ENCODE data around the gene PRKCA. TPM values are rescaled to one million over a fixed set of nuclear protein-coding genes. Genes with fewer than 3 reads are reported as not detected.

PRKCA gene
- total and polyA plus RNA-seq, 9 of the 15 experiments (the other 6 are each of a cell fraction or from before 2014, with no cell fraction given) = 3.2 to 33.0 (median 17.8) TPM

DNA sequence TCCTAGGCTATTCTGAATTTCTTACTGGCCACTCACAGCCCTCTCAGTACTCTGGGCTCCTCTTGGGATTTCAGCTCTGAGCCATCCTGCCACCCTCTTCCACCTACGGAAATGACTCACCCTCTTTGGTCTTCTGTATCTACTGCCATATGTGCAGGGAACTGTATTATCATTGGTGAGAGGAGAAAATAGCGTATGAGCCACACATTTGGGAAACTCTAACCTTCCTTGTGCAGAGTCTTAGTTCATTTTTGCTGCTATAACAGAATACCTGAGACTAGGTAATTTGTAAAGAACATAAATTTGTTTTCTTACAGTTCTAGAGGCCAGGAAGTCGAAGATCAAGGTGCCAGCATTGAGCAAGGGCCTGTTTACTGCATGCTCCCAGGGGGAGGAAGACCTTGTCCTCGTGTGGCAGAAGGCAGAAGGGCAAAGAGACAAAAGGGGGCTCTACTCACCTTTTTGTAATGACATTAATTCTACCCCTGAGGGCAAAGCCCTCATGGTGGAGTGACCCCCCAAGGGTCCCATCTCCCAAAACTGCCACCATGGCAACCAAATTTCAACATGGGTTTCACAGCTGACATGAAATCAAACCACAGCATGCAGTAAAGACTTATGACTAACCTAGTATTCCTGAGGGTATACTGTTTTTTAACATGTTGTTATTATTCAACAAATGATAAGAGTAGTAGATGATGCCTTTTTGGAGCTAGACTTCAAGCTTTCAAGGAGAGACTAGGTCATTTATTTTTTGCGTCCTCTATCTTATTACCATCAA, 191.8 kb downstream of the PRKCA start (continued):
- TF ChIP-seq MNT (conservative IDR thresholded peaks at IDR 0.05) (0 out of 4 replicates have a peak, but pooled peaks of 1 of the 2 experiments have one; percentile 22), CREBBP (IDR thresholded peaks at IDR 0.05; ENCODE audit: low read depth, low read length) (no peak), ZKSCAN8 (CRISPR knock-in tag; IDR thresholded peaks at IDR 0.05) (no peak), SIN3A (IDR thresholded peaks at IDR 0.05; ENCODE audit: borderline replicate concordance in 2 of 2, control insufficient read depth in 1 of 2, low read depth in 2 of 2, low read length in 2 of 2) (no peak), KDM4B (IDR thresholded peaks at IDR 0.05; ENCODE audit: borderline replicate concordance in 2 of 2, low read depth in 1 of 2) (no peak), SMAD3 (CRISPR knock-in tag; conservative IDR thresholded peaks at IDR 0.05) (no peak), SLC30A9 (CRISPR knock-in tag; IDR thresholded peaks at IDR 0.05) (no peak), MEF2A (IDR thresholded peaks at IDR 0.05; ENCODE audit: control insufficient read depth, low read depth, low read length) (peak; percentile 51; the same call in 1 of the 2 replicates), ZNF324 (CRISPR knock-in tag; IDR thresholded peaks at IDR 0.05) (no peak), HMG20B (CRISPR knock-in tag; IDR thresholded peaks at IDR 0.05) (no peak), PHF21A (IDR thresholded peaks at IDR 0.05; ENCODE audit: borderline replicate concordance, low read depth) (peak; percentile 24; the same call in 1 of the 2 replicates), ZNF551 (CRISPR knock-in tag; IDR thresholded peaks at IDR 0.05) (no peak), MAX (CRISPR knock-in tag; IDR thresholded peaks at IDR 0.05) (no peak)
- TF ChIP-seq, protein P1, sequence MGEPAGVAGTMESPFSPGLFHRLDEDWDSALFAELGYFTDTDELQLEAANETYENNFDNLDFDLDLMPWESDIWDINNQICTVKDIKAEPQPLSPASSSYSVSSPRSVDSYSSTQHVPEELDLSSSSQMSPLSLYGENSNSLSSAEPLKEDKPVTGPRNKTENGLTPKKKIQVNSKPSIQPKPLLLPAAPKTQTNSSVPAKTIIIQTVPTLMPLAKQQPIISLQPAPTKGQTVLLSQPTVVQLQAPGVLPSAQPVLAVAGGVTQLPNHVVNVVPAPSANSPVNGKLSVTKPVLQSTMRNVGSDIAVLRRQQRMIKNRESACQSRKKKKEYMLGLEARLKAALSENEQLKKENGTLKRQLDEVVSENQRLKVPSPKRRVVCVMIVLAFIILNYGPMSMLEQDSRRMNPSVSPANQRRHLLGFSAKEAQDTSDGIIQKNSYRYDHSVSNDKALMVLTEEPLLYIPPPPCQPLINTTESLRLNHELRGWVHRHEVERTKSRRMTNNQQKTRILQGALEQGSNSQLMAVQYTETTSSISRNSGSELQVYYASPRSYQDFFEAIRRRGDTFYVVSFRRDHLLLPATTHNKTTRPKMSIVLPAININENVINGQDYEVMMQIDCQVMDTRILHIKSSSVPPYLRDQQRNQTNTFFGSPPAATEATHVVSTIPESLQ (CRISPR knock-in tag; IDR thresholded peaks at IDR 0.05) = no peak
- TF ChIP-seq, protein P2, sequence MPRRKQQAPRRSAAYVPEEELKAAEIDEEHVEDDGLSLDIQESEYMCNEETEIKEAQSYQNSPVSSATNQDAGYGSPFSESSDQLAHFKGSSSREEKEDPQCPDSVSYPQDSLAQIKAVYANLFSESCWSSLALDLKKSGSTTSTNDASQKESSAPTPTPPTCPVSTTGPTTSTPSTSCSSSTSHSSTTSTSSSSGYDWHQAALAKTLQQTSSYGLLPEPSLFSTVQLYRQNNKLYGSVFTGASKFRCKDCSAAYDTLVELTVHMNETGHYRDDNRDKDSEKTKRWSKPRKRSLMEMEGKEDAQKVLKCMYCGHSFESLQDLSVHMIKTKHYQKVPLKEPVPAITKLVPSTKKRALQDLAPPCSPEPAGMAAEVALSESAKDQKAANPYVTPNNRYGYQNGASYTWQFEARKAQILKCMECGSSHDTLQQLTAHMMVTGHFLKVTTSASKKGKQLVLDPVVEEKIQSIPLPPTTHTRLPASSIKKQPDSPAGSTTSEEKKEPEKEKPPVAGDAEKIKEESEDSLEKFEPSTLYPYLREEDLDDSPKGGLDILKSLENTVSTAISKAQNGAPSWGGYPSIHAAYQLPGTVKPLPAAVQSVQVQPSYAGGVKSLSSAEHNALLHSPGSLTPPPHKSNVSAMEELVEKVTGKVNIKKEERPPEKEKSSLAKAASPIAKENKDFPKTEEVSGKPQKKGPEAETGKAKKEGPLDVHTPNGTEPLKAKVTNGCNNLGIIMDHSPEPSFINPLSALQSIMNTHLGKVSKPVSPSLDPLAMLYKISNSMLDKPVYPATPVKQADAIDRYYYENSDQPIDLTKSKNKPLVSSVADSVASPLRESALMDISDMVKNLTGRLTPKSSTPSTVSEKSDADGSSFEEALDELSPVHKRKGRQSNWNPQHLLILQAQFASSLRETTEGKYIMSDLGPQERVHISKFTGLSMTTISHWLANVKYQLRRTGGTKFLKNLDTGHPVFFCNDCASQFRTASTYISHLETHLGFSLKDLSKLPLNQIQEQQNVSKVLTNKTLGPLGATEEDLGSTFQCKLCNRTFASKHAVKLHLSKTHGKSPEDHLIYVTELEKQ (CRISPR knock-in tag; IDR thresholded peaks at IDR 0.05) = no peak
- TF ChIP-seq, protein P3, sequence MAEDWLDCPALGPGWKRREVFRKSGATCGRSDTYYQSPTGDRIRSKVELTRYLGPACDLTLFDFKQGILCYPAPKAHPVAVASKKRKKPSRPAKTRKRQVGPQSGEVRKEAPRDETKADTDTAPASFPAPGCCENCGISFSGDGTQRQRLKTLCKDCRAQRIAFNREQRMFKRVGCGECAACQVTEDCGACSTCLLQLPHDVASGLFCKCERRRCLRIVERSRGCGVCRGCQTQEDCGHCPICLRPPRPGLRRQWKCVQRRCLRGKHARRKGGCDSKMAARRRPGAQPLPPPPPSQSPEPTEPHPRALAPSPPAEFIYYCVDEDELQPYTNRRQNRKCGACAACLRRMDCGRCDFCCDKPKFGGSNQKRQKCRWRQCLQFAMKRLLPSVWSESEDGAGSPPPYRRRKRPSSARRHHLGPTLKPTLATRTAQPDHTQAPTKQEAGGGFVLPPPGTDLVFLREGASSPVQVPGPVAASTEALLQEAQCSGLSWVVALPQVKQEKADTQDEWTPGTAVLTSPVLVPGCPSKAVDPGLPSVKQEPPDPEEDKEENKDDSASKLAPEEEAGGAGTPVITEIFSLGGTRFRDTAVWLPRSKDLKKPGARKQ (CRISPR knock-in tag; IDR thresholded peaks at IDR 0.05) = no peak

Data from K562 (cell line).